GM18517 (cell line): ENCODE data around the gene MTMR10.
A peak's percentile ranks its signal among the peaks of the same experiment; 100 is the strongest.

Experiments used
- ATAC-seq: cut with Tn5 transposase; IDR thresholded peaks from one replicate; pipeline ENCODE4 v1.9.1; 2021; ENCODE audit warnings: mild to moderate bottlenecking, moderate library complexity; ENCODE audit not compliant: unreplicated experiment

MTMR10 gene

GRCh38 chr15:30991255-30992235, at the start of gene MTMR10:
Gene MTMR10 (minus strand): TSS chr15:30991628. CDS start chr15:30991506, 122 bp downstream.
- peak; percentile 79 for ATAC-seq

GRCh38 chr15:31040611-31041010, 49.2 kb upstream of the MTMR10 start:
- no peak for ATAC-seq

- ATAC-seq = no peak
Measured at GRCh38 chr15:31039961-31040360, 48.5 kb upstream of the MTMR10 start.

DNA sequence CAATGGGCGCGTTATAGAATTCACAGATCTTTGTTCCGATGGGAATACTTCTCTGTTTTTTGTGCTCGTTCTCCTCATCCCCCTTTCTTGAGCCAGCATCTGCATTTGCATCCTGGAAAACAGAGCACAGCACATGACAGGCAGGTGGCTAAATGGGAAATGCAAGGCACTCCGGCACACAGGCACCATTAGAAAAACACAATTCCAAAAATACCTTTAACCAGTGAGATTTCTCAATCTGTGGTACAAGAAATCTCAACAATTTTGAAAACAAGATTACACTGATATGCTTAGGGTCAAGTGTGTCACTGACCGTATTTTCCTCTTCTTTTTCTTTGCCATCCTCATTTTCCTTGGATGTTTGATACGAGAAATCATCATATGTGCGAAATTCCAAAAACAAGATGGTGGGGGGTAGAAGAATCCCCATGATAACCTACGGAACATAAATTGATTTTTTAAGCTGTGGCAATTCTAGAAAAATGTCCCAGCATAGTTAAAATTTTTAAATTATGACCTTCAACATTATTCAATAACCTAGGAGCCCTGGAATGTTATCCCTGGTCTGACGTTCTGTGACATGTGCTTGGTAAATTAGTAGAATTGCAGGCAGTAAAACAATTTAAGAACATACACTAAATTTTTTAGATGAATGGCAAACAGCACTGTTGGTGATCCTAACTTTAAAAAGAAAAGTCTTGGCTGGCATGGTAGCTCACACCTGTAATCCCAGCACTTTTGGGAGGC, 46.5 kb upstream of the MTMR10 start:
- ATAC-seq = no peak

DNA sequence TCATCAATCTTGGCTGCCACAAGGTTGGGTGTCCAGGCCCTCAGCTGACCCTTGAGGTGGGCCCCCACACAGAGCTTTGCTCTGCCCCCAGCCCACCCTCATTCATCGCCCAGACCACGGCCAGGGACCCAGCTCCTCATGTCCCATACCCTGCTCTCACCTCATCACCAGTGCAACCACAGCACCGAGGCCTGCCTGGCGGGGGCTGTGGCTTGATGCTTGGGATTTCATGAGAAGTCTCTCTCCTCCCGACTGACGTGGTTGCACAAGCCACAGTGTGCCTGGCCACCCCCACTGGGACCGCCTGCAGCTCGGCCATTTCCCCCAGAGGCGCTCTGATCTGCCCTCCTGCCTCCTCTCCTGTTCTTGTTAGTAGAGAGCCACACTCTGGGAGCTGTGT, 45.4 kb upstream of the MTMR10 start:
- ATAC-seq = no peak

- no peak for ATAC-seq
Measured at GRCh38 chr15:31035610-31036009, 44.2 kb upstream of the MTMR10 start.

GRCh38 chr15:31034152-31034551, 42.7 kb upstream of the MTMR10 start:
- no peak for ATAC-seq

GRCh38 chr15:31032961-31033371, 41.5 kb upstream of the MTMR10 start:
- no peak for ATAC-seq

- ATAC-seq = no peak
Measured at GRCh38 chr15:31031471-31032067, 40.1 kb upstream of the MTMR10 start.

- ATAC-seq = no peak
Measured at GRCh38 chr15:31027910-31028578, 36.6 kb upstream of the MTMR10 start.

- ATAC-seq = no peak
Measured at GRCh38 chr15:31025996-31026395, 34.6 kb upstream of the MTMR10 start.

- no peak for ATAC-seq
Measured at GRCh38 chr15:31024979-31025378, 33.6 kb upstream of the MTMR10 start.

GRCh38 chr15:31024330-31024729, 32.9 kb upstream of the MTMR10 start:
- ATAC-seq = no peak

- no peak for ATAC-seq
Measured at GRCh38 chr15:31023841-31024240, 32.4 kb upstream of the MTMR10 start.

- ATAC-seq = no peak
Measured at GRCh38 chr15:31021067-31021665, 29.7 kb upstream of the MTMR10 start.

DNA sequence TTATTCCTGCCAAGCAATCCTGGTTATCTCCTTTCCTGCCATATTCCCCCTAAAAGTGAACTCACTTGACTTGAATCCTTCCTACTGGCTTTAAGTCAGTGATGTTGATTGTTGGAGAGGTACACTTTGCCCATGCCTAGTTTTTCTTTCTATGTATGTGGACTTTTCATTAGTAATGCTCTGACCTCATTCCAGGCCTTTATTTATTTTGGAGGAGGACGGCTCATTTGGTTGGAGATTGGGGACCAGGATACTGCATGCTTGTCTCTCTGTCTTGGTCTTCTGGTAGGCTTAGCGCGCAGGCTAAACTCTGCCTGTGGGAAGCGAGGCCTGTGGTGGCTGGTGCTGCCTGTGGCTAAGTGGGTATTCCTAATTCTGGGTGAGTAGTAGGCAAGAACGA, 29.1 kb upstream of the MTMR10 start:
- ATAC-seq = no peak

GRCh38 chr15:31019986-31020385, 28.6 kb upstream of the MTMR10 start:
- ATAC-seq = no peak

DNA sequence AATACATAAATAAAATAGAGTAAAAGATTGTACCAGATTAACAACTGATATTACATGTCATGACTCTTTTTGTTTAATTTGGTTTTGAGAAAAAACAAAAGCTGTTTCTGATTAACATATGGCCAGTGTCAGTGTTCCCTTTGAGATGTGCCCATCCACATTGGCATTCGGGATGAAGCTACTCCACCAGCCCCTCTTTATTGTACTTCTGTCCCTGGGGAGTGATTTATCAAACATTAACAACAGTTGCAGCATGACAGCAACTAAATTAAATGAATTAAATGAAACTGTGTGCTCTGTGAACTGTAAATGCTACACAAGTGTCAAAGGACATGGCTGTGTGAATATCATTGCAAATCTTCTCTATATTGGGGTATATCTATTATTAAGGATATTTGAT, 25.9 kb upstream of the MTMR10 start:
- no peak for ATAC-seq

GRCh38 chr15:31016446-31016915, 25.1 kb upstream of the MTMR10 start:
- no peak for ATAC-seq

DNA sequence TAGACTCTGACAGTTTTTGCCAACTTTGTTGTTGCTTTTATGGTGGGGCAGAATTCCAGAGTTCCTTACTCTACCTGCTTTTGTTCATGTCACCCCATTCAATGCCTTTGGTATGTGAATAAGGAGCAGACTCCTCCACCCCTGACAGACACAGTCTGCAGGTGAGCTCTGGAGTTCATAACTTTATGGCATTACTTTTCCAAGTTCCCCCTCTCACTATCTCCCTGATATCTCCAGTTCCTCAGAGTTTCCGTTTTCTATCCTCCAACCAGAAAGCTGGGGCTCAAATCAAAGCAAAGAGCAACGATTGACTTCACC, 23.1 kb upstream of the MTMR10 start:
- no peak for ATAC-seq
